GM12872 (cell line): ENCODE results near the gene MAML1.

Source experiments
- CTCF ChIP-seq: IDR thresholded peaks from 3 replicates; pipeline ENCODE4 v1.5.1; 2011; ENCODE audit warnings: low read depth, mild to moderate bottlenecking, low read length, moderate library complexity; ENCODE audit not compliant: insufficient read depth

The MAML1 gene

GRCh38 chr5:179820483-179821297 is 88.1 kb downstream of the MAML1 start, which contains the start of gene SQSTM1:
TSS of gene SQSTM1 (plus strand) at chr5:179820905. CDS start at chr5:179820937, 32 bp downstream.
- no peak for TF ChIP-seq CTCF

GRCh38 chr5:179821298-179822058 is 88.9 kb downstream of the MAML1 start:
- no peak for TF ChIP-seq CTCF

GRCh38 chr5:179822059-179822432 is 89.4 kb downstream of the MAML1 start:
- TF ChIP-seq CTCF, result no peak

GRCh38 chr5:179822444-179822990 is 89.9 kb downstream of the MAML1 start:
- TF ChIP-seq CTCF, result no peak

- no peak for TF ChIP-seq CTCF
Measured at GRCh38 chr5:179823937-179824744, 91.5 kb downstream of the MAML1 start.

GRCh38 chr5:179824745-179825112 is 92.1 kb downstream of the MAML1 start:
- TF ChIP-seq CTCF, result no peak
